ENCODE measurements around the gene GTF2F2. TPM values are rescaled to one million over a fixed set of nuclear protein-coding genes. Genes with fewer than 3 reads are reported as not detected.

Gene GTF2F2
- total and polyA plus RNA-seq, 9 of the 15 experiments (the other 6 are each of a cell fraction or from before 2014, with no cell fraction given) = 19.7 to 44.8 (median 32.4) TPM

- H4K20me1 ChIP-seq (replicated peaks; ENCODE audit: control insufficient read depth, insufficient read depth, low read length) = no peaks in the 10 kb centered on the region
- no TSS peak for BruUV-seq (replicated peaks)
- no peak for DNase-seq (ENCODE audit: extremely low read depth in 1 of 4, low spot score in 3 of 4)
- H3K27ac ChIP-seq (ENCODE audit: extremely low read depth, low read depth, low read length) = no peak overlapping the region
- no peak overlapping the region for H3K4me3 ChIP-seq
- peaks cover 5% of the 10 kb centered on the region; the same call in 2 of the 3 replicates for H3K79me2 ChIP-seq (ENCODE audit: control insufficient read depth, insufficient read depth, low read length)
- no peak overlapping the region for H3K4me2 ChIP-seq (ENCODE audit: insufficient read depth, low read length)
- peaks cover 19% of the 10 kb centered on the region for H3K36me3 ChIP-seq (ENCODE audit: control insufficient read depth, insufficient read depth, low read length)
- H3K27me3 ChIP-seq (ENCODE audit: control insufficient read depth in 2 of 2, insufficient read depth in 2 of 2, low read length in 2 of 2) = no peaks in the 10 kb centered on the region
- TF ChIP-seq BRF2 (IDR thresholded peaks at IDR 0.05; ENCODE audit: borderline replicate concordance, insufficient read depth, insufficient read length) = no peak
- TF ChIP-seq NFIX (CRISPR knock-in tag; IDR thresholded peaks at IDR 0.05; ENCODE audit: low read depth) = no peak
- TF ChIP-seq CEBPB (tag; IDR thresholded peaks at IDR 0.05) = no peak
- no peak for TF ChIP-seq ZBED1 (IDR thresholded peaks at IDR 0.05)
- FAIRE-seq = no peak
- no peaks in the 10 kb centered on the region for H3K9me3 ChIP-seq (replicated peaks; ENCODE audit: control insufficient read depth, insufficient read depth, low read depth, low read length)
- ChIA-PET POLR2A (interaction anchor here (0.7 kb wide), 1 partner anchor 92 kb away, joined by 3 read pairs; no protein-coding TSS in a partner anchor), CTCF (ENCODE audit: low intra/inter-chr PET ratio) (no interaction called here)
- no peaks in the 10 kb centered on the region for H3K9me1 ChIP-seq (ENCODE audit: control insufficient read depth, insufficient read depth, low read length)
- H3K4me1 ChIP-seq (replicated peaks in 1 of 2; ENCODE audit: control insufficient read depth in 2 of 2, insufficient read depth in 2 of 2, low read length in 2 of 2) = no peaks in the 10 kb centered on the region
- intact Hi-C loops (cut with micrococcal nuclease) = loop anchor here (5.0 kb wide), 1 partner anchor 101 kb away; no protein-coding TSS in a partner anchor
- WGBS (ENCODE audit: insufficient coverage, low coverage, missing lambda C conversion rate) = 50% methylated on average over 2 of the region's 2 CpGs
- no peak overlapping the region for H2AFZ ChIP-seq (ENCODE audit: low read depth, low read length)
- H3K9ac ChIP-seq (ENCODE audit: insufficient read depth in 1 of 2, low read depth in 2 of 2, low read length in 2 of 2) = no peak overlapping the region
- in situ Hi-C loops (cut with MboI) = no loop called here
- no peak for ATAC-seq
Observed at GRCh38 chr13:45168555-45168930, 48.2 kb downstream of the GTF2F2 start.

- ATAC-seq = no peak
- Histone ChIP-seq H3K9me3 (replicated peaks; ENCODE audit: control insufficient read depth, insufficient read depth, low read depth, low read length) (no peaks in the 10 kb centered on the region), H3K9ac (ENCODE audit: insufficient read depth in 1 of 2, low read depth in 2 of 2, low read length in 2 of 2) (no peak overlapping the region), H3K36me3 (ENCODE audit: control insufficient read depth, insufficient read depth, low read length) (0 out of 3 replicates have a peak, but pooled peaks cover 9% of the 10 kb centered on the region), H3K4me3 (no peak overlapping the region), H4K20me1 (replicated peaks; ENCODE audit: control insufficient read depth, insufficient read depth, low read length) (no peaks in the 10 kb centered on the region), H3K9me1 (ENCODE audit: control insufficient read depth, insufficient read depth, low read length) (no peaks in the 10 kb centered on the region), H3K27ac (ENCODE audit: extremely low read depth, low read depth, low read length) (no peak overlapping the region), H3K4me2 (ENCODE audit: insufficient read depth, low read length) (no peak overlapping the region), H3K27me3 (ENCODE audit: control insufficient read depth in 2 of 2, insufficient read depth in 2 of 2, low read length in 2 of 2) (no peaks in the 10 kb centered on the region), H2AFZ (ENCODE audit: low read depth, low read length) (no peak overlapping the region), H3K79me2 (ENCODE audit: control insufficient read depth, insufficient read depth, low read length) (peaks cover 32% of the 10 kb centered on the region), H3K4me1 (replicated peaks in 1 of 2; ENCODE audit: control insufficient read depth in 2 of 2, insufficient read depth in 2 of 2, low read length in 2 of 2) (no peaks in the 10 kb centered on the region; a peak in 1 of 5 replicates)
- POLR2A ChIA-PET = no interaction called here
- FAIRE-seq = no peak
- BruUV-seq (replicated peaks) = no TSS peak
- DNase-seq (ENCODE audit: extremely low read depth in 1 of 4, low spot score in 3 of 4) = no peak
- CTCF ChIA-PET (ENCODE audit: low intra/inter-chr PET ratio) = interaction anchor here (0.7 kb wide), 1 partner anchor 116 kb away, joined by 3 read pairs; no protein-coding TSS in a partner anchor
- intact Hi-C loops (cut with micrococcal nuclease) = no loop called here
- in situ Hi-C loops (cut with MboI) = no loop called here
- no peak for TF ChIP-seq ZNF280A (IDR thresholded peaks at IDR 0.05; ENCODE audit: low read depth, partially characterized antibody)
- no peak for TF ChIP-seq ZNF212 (CRISPR knock-in tag; IDR thresholded peaks at IDR 0.05)
- TF ChIP-seq KAT7 (CRISPR knock-in tag; IDR thresholded peaks at IDR 0.05; ENCODE audit: borderline replicate concordance) = no peak
- TF ChIP-seq ZNF449 (CRISPR knock-in tag; IDR thresholded peaks at IDR 0.05) = no peak
- no peak for TF ChIP-seq ZNF780A (CRISPR knock-in tag; IDR thresholded peaks at IDR 0.05)
- TF ChIP-seq ZNF561 (CRISPR knock-in tag; conservative IDR thresholded peaks at IDR 0.05) = no peak
- TF ChIP-seq ETV1 (tag; conservative IDR thresholded peaks at IDR 0.05; ENCODE audit: low read depth) = no peak
- TF ChIP-seq ATF4 (CRISPR knock-in tag; IDR thresholded peaks at IDR 0.05) = no peak
Observed at GRCh38 chr13:45174478-45174877, 54.2 kb downstream of the GTF2F2 start.
